ENCODE data around the gene CCDC192.

CCDC192 gene

GRCh38 chr5:127702926-127703561, at the start of gene CCDC192:
CCDC192 (plus strand) TSS chr5:127703391; CDS start chr5:127703446, 55 bp downstream.
- Histone ChIP-seq H3K9me3 (ENCODE audit: insufficient read depth, low read length) (no peaks in the 10 kb centered on the region), H3K4me3 (ENCODE audit: low read length) (no peak within 1 kb of the TSS), H3K4me1 (ENCODE audit: low read length) (no peaks in the 10 kb centered on the region), H3K4me2 (ENCODE audit: low read length) (no peak within 1 kb of the TSS), H3K36me3 (replicated peaks; ENCODE audit: low read depth, low read length) (no peaks in the 10 kb centered on the region), H3K79me2 (ENCODE audit: low read length) (no peaks in the 10 kb centered on the region), H3K27me3 (ENCODE audit: low read depth, low read length) (no peaks in the 10 kb centered on the region), H3K9ac (ENCODE audit: low read length) (no peak within 1 kb of the TSS), H2AFZ (ENCODE audit: low read depth, low read length) (no peak within 1 kb of the TSS), H3K27ac (ENCODE audit: low read length) (no peak within 1 kb of the TSS), H4K20me1 (ENCODE audit: insufficient read depth, low read length) (no peaks in the 10 kb centered on the region)
- TF ChIP-seq EZH2phosphoT487 (IDR thresholded peaks at IDR 0.05; ENCODE audit: low read depth) (no peak), CTCF (IDR thresholded peaks at IDR 0.05; ENCODE audit: low read depth, low read length) (no peak)

GRCh38 chr5:127656825-127657224, 46.4 kb upstream of the CCDC192 start:
- H3K9me3 ChIP-seq (ENCODE audit: insufficient read depth, low read length), result no peaks in the 10 kb centered on the region
- H3K36me3 ChIP-seq (replicated peaks; ENCODE audit: low read depth, low read length), result no peaks in the 10 kb centered on the region
- no peaks in the 10 kb centered on the region for H3K4me1 ChIP-seq (ENCODE audit: low read length)
- H3K79me2 ChIP-seq (ENCODE audit: low read length), result no peaks in the 10 kb centered on the region
- TF ChIP-seq EZH2phosphoT487 (IDR thresholded peaks at IDR 0.05; ENCODE audit: low read depth), result no peak
- no peak for TF ChIP-seq CTCF (IDR thresholded peaks at IDR 0.05; ENCODE audit: low read depth, low read length)
- no peak overlapping the region for H3K9ac ChIP-seq (ENCODE audit: low read length)
- H2AFZ ChIP-seq (ENCODE audit: low read depth, low read length), result no peak overlapping the region
- no peak overlapping the region for H3K4me3 ChIP-seq (ENCODE audit: low read length)
- no peak overlapping the region for H3K4me2 ChIP-seq (ENCODE audit: low read length)
- no peaks in the 10 kb centered on the region for H4K20me1 ChIP-seq (ENCODE audit: insufficient read depth, low read length)
- H3K27me3 ChIP-seq (ENCODE audit: low read depth, low read length), result no peaks in the 10 kb centered on the region
- H3K27ac ChIP-seq (ENCODE audit: low read length), result no peak overlapping the region

GRCh38 chr5:127660047-127660733, 43.0 kb upstream of the CCDC192 start:
- no peaks in the 10 kb centered on the region for H3K9me3 ChIP-seq (ENCODE audit: insufficient read depth, low read length)
- no peaks in the 10 kb centered on the region for H4K20me1 ChIP-seq (ENCODE audit: insufficient read depth, low read length)
- H3K4me2 ChIP-seq (ENCODE audit: low read length), result no peak overlapping the region
- H2AFZ ChIP-seq (ENCODE audit: low read depth, low read length), result no peak overlapping the region
- no peak for TF ChIP-seq EZH2phosphoT487 (IDR thresholded peaks at IDR 0.05; ENCODE audit: low read depth)
- TF ChIP-seq CTCF (IDR thresholded peaks at IDR 0.05; ENCODE audit: low read depth, low read length), result no peak
- no peaks in the 10 kb centered on the region for H3K4me1 ChIP-seq (ENCODE audit: low read length)
- H3K9ac ChIP-seq (ENCODE audit: low read length), result no peak overlapping the region
- no peak overlapping the region for H3K27ac ChIP-seq (ENCODE audit: low read length)
- no peaks in the 10 kb centered on the region for H3K27me3 ChIP-seq (ENCODE audit: low read depth, low read length)
- H3K36me3 ChIP-seq (replicated peaks; ENCODE audit: low read depth, low read length), result no peaks in the 10 kb centered on the region
- H3K79me2 ChIP-seq (ENCODE audit: low read length), result no peaks in the 10 kb centered on the region
- no peak overlapping the region for H3K4me3 ChIP-seq (ENCODE audit: low read length)

- no peaks in the 10 kb centered on the region for H3K27me3 ChIP-seq (ENCODE audit: low read depth, low read length)
- H3K36me3 ChIP-seq (replicated peaks; ENCODE audit: low read depth, low read length), result no peaks in the 10 kb centered on the region
- no peak overlapping the region for H3K9ac ChIP-seq (ENCODE audit: low read length)
- H4K20me1 ChIP-seq (ENCODE audit: insufficient read depth, low read length), result no peaks in the 10 kb centered on the region
- H3K9me3 ChIP-seq (ENCODE audit: insufficient read depth, low read length), result no peaks in the 10 kb centered on the region
- no peaks in the 10 kb centered on the region for H3K79me2 ChIP-seq (ENCODE audit: low read length)
- no peak for TF ChIP-seq CTCF (IDR thresholded peaks at IDR 0.05; ENCODE audit: low read depth, low read length)
- TF ChIP-seq EZH2phosphoT487 (IDR thresholded peaks at IDR 0.05; ENCODE audit: low read depth), result no peak
- no peaks in the 10 kb centered on the region for H3K4me1 ChIP-seq (ENCODE audit: low read length)
- no peak overlapping the region for H3K27ac ChIP-seq (ENCODE audit: low read length)
- H2AFZ ChIP-seq (ENCODE audit: low read depth, low read length), result no peak overlapping the region
- H3K4me2 ChIP-seq (ENCODE audit: low read length), result no peak overlapping the region
- H3K4me3 ChIP-seq (ENCODE audit: low read length), result no peak overlapping the region
These were observed 39.1 kb upstream of the CCDC192 start for GRCh38 chr5:127664093-127664492.
